NCI-H2029 (cell line): ENCODE results near the gene DIPK1A.
A peak's percentile ranks its signal among the peaks of the same experiment; 100 is the strongest.

Experiments
- DNase-seq: peaks from one replicate; lab custom pipeline; 2025; lab: John Stamatoyannopoulos, UW

The DIPK1A gene

GRCh38 chr1:92877792-92878191 is 83.5 kb downstream of the DIPK1A start:
- peak; percentile 67 for DNase-seq

DNA sequence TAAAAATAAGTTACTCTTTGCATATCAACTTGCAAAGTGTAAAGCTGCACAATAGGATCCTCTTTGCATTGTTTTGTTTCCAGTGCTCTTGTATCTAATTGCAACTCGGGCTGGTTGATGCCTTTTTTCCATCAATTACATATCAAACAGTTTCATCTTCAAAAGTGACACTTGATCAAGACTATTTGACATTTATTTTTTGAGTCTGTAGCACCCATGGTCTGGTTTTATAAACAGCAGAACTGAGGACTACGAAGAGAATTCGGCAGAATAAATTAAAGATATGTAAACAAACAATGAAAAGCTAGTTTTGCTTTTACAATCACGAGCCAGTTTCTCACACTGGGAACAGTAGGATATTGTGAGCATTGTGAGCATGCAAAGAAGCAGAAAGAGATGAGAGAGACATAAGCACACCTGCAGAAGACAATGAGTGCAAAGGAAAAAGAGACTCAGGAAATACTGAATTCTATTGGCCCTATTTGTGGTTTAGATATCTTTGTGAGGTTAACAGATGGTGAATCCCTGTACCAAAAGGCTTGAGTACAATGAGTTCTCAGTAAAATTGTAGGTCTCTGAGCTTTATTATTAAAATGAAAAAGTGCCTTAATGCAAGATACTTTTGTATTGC is 84.1 kb downstream of the DIPK1A start:
- peak; percentile 11 for DNase-seq

DNA sequence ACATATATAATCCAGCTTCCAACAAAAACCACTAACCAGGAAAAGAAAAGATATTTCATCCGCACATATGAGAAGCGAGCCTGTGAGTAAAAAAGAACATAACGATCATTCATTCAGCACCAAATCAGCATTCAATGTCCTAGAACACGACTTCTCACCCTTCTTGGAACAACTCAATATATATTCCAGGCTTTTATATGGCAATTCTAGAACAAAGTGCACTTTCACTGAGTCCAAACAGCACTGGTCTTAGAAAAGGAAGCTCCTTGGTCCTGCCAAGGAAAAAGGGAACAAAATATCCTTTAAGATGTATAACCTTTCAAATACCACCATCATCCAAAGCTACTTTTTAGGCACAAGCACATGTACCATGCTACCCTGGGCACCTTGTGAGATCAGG is 84.9 kb downstream of the DIPK1A start:
- no peak for DNase-seq

GRCh38 chr1:92874987-92875386 is 86.3 kb downstream of the DIPK1A start:
- no peak for DNase-seq

- no peak for DNase-seq
Measured at GRCh38 chr1:92872719-92873118, 88.5 kb downstream of the DIPK1A start.

DNA sequence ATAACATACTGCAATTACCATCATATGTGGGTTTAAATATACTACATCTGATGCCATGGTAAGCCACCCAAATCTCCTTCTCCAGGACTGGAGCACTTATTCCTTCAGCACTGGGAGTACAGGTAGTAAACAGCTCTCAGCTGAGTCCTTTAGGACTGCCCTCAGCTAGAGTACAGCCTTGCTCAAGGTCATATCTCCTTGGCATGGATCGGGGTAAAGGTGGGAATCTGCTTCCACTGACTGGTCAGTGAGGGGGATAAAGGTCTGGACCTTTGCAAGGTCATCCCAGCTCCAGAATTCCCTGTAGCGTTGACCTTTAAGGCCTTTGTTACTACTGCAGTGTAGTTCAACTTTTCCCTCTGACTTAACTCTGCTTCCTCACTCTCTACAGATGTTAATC is 90.7 kb downstream of the DIPK1A start:
- DNase-seq = no peak

GRCh38 chr1:92864131-92864530 is 97.1 kb downstream of the DIPK1A start:
- DNase-seq = no peak

DNA sequence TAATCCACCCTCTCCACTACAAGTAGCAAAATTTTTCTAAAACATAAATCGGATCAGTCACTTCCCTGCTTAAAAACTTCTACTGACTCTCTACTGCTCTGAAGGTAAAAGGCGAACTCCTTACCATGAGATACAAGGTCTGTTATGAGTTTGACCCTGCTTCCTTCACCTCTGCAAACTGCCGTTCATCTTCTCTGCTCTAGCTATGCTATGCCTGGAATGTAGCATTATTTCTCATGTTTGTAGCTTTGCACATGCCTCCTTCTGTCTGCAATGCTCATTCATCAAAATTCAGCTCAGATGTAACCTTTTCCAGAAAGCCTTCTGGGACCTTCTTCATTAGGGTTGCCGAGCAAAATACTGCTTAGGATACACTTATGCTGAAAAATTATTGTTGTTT is 98.7 kb downstream of the DIPK1A start:
- DNase-seq = no peak

- DNase-seq = no peak
Measured at GRCh38 chr1:92859400-92860039, 101.7 kb downstream of the DIPK1A start.

DNA sequence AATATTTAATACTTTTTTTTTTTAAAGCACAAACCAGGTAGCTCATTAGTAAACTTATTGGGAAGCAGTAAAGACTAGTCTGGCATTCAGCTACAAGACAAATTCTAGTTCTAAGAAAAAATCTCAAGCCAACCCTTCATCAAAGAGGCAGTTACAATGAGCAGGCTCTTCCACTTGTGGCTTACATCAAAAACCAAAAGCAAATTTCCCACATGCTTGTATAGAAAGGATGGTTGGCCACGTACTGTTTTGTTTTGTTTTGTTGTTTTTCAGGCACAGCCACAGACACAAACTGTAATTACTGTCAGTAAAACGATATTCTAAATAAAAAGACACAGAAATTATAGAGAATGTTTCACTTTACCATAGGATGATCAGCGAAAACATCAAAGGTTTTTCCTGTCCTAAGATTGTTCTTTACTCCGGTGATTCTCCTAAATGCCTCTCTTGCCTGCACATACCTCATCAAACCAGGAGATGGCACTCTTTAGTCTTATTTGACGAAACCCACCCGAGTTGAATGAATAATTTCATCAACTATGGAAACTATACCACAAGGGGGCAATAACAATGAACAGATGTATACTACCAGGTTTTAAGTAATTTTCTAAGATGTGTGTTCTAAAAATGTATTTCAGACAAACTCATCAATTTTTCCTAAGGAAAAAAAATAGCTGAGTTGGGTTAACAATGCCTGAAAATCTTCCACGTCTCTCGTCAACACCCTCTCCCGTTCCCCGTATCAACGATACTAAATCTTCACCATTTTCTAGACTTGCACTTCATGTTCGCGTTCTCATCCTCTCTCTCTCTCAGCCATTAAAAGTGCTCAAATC is 102.5 kb downstream of the DIPK1A start:
- peak; percentile 78 for DNase-seq

GRCh38 chr1:92857817-92858216 is 103.4 kb downstream of the DIPK1A start:
- no peak for DNase-seq

GRCh38 chr1:92855236-92855635 is 106.0 kb downstream of the DIPK1A start:
- DNase-seq = no peak

DNA sequence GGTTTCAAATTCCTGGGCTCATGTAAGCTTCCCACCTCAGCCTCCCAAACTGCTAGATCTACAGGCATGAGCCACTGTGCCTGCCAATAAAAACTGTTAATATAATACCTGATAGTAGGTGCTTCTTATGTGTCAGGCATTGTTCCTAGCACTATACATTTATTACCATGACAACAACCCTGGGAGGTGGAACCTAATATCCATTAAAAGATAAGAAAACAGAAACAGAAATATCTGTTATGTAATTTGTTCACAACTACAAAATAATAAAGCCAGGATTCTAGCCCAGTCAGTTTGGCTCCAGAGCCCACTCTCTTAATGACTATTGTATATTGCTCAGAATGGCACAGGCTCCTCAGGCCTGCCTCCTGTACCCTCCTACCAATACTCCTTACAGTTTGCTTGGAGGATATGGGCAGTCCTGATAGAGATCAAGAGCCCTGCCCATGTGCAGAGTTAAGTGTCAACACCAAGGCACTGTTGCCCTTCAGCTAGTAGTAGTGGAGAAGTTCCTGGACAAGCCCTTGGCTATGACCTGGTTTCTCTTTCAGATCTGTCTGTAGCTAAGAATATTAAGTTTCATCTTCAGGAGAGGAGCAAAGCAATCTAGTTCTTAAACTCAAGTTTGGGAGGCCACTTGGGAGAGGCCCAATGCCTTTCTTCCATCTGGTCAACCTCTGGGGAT is 107.0 kb downstream of the DIPK1A start:
- DNase-seq = no peak

DNA sequence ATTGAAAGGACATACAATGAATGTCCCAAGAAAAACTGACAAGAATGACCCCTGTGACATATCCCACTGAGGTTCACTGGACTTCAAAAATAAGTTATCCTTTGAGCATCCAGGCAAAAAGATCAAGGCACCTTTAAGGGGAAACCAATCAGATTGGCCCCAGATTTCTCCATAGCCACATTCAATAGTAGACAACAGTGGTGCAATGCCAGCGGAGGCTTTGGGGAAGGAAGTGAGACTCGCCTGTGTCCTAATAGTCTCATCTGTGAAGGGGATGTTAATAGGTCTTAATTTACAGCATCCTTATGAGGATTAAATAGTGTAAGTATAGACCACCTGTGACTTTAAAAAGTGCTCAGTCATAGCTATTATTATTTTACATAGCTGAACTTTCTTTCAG is 108.0 kb downstream of the DIPK1A start:
- DNase-seq = no peak

DNA sequence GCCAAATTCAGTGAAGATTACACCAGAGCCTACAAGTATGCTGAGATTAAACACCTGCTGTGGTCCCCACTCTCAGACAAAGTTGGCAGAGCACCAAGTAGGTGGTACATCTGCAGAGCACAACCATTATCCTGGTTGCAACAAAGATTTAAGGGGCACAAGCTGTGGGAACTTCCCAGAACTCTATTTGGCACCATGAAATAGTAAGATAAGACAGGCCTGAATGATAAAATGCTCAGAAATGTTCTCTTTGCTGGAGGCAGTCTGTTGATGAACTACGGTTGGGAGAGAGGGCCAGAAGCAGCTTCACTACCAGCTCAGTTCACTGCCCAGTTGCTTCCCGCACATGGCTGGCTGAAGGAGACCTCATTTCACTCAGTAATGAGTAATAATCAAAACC is 109.5 kb downstream of the DIPK1A start:
- peak; percentile 10 for DNase-seq

DNA sequence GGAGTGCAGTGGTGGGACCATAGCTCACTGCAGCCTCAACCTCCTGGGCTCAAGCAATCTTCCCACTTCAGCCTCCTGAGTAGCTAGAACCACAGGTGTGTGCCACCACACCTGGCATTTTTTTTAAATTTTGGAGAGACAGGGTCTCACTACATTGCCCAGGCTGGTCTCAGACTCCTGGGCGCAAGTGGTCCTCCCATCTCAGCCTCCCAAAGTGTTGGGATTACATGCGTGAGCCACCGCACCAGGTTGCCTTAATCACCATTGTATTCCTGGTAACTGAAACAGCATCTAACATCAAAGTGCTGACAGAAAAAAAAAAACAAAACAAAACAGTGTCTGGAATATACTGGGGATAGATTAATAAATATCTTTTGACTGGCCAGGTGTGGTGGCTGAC is 111.2 kb downstream of the DIPK1A start:
- no peak for DNase-seq

GRCh38 chr1:92848201-92848600 is 113.1 kb downstream of the DIPK1A start:
- no peak for DNase-seq

DNA sequence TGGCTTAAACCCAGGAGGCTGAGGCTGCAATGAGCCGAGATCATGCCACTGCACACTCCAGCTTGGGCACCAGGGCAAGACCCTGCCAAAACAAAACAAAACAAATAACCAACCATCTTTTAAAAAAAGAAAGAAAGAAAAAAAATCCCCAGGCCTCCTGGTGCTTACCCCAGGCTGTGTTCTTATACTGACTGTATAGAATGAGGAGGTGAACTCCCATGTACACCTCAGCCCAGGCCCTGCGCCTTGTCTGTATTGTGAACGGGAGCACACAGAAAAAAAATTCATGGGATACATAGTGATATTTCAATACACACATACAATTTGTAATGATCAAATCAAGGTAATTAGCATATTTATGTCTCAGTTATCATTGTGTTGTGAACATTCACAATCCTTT is 115.4 kb downstream of the DIPK1A start:
- no peak for DNase-seq

DNA sequence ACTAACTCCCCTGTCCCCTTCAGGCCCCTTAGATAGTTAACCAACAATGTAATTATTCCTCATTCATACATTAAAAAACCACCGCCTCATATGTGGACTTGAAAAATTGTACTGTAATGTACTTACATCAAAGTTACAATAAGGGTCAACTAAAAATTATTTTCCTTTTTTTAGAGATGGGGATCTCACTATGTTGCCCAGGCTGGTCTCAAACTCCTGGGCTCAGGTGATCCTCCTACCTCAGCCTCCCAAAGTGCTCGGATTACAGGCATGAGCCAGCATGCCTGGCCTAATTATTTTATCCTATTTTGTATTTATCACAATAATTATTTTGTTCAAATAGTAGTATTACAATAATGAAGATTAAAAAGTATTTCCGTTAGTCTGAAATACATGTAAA is 116.8 kb downstream of the DIPK1A start:
- no peak for DNase-seq

DNA sequence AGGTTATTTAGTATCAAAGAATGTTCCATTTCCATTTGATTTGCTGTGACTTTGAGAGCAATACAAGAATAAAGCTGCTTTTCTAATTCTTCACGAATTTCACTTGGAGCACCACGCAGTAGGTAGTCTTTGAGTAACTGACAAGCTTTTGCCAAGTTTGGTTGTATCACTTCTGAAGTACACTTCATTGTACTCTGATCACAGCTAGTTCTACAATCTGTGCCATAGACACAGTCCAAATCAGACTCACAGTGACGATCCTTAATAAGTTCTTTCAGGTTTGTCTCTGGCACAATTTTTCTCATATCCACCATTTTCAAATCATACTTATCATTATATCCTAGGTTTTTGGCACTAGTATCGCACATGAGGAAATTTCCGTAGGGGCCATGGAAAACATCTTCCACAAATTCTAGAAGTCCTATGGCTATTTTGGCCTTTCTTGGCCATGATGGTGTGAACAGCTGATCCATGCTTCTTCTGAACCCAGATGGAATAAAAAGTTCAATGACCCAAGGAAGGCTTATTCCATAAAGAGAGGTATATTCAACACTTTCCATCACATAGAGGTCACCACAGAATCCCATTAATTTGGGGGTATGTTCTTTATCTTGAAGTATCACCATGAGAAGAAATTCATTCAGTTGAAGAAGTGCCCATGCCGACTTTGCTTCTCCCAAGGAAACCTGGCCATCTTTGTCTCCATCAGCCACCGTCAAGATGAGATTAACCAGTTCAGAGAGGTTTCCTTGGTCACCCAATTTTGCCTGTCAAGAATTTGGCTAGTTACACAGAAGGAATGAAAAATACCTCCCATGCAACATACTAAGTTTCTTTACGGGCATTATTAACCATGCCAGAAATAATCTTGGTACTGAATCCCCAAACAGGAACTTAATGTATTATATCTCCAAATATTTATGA is 117.6 kb downstream of the DIPK1A start:
- no peak for DNase-seq

GRCh38 chr1:92843046-92843423 is 118.2 kb downstream of the DIPK1A start:
- DNase-seq = no peak
